HG03039 (cell line): ENCODE results near the gene DLG2.

Experiments used
- ATAC-seq: cut with Tn5 transposase; IDR thresholded peaks from one replicate; pipeline ENCODE4 v1.9.1; 2021; ENCODE audit warnings: mild to moderate bottlenecking, moderate library complexity; ENCODE audit not compliant: unreplicated experiment

DLG2 gene

GRCh38 chr11:83852012-83852411 lies 1775.1 kb downstream of the DLG2 start:
- no peak for ATAC-seq

- ATAC-seq, result no peak
Observed at GRCh38 chr11:83847467-83848034, 1779.6 kb downstream of the DLG2 start.

- no peak for ATAC-seq
Observed at GRCh38 chr11:83845797-83846196, 1781.3 kb downstream of the DLG2 start.

- ATAC-seq, result no peak
Observed at GRCh38 chr11:83840326-83840725, 1786.8 kb downstream of the DLG2 start.

- peak; percentile 77 for ATAC-seq
Observed at GRCh38 chr11:83836883-83837654, 1790.1 kb downstream of the DLG2 start.

- no peak for ATAC-seq
Observed at GRCh38 chr11:83836065-83836464, 1791.1 kb downstream of the DLG2 start.

GRCh38 chr11:83835423-83835822 lies 1791.7 kb downstream of the DLG2 start:
- ATAC-seq, result peak; percentile 72

GRCh38 chr11:83831929-83832328 lies 1795.2 kb downstream of the DLG2 start:
- no peak for ATAC-seq

- ATAC-seq, result peak; percentile 79
Observed at GRCh38 chr11:83827940-83828554, 1799.1 kb downstream of the DLG2 start.

- no peak for ATAC-seq
Observed at GRCh38 chr11:83827520-83827919, 1799.6 kb downstream of the DLG2 start.

- ATAC-seq, result no peak
Observed at GRCh38 chr11:83826078-83826477, 1801.1 kb downstream of the DLG2 start.

GRCh38 chr11:83823461-83824025 lies 1803.6 kb downstream of the DLG2 start:
- ATAC-seq, result no peak

GRCh38 chr11:83819931-83820549 lies 1807.1 kb downstream of the DLG2 start:
- no peak for ATAC-seq

GRCh38 chr11:83818349-83818748 lies 1808.8 kb downstream of the DLG2 start:
- ATAC-seq, result no peak

- ATAC-seq, result no peak
Observed at GRCh38 chr11:83816572-83817187, 1810.5 kb downstream of the DLG2 start.

GRCh38 chr11:83815736-83816135 lies 1811.4 kb downstream of the DLG2 start:
- ATAC-seq, result no peak

GRCh38 chr11:83813296-83813695 lies 1813.8 kb downstream of the DLG2 start:
- no peak for ATAC-seq

GRCh38 chr11:83809274-83809673 lies 1817.9 kb downstream of the DLG2 start:
- ATAC-seq, result no peak

- no peak for ATAC-seq
Observed at GRCh38 chr11:83801799-83802198, 1825.3 kb downstream of the DLG2 start.

- no peak for ATAC-seq
Observed at GRCh38 chr11:83793310-83793709, 1833.8 kb downstream of the DLG2 start.

- no peak for ATAC-seq
Observed at GRCh38 chr11:83791557-83791956, 1835.6 kb downstream of the DLG2 start.
